ENCODE measurements around the gene GLCE.
"Not testable (repeated sequence)": the region's sequence is repeated elsewhere in the genome, so short reads cannot be mapped to it uniquely, and the experiment has no call there.

The GLCE gene

DNA sequence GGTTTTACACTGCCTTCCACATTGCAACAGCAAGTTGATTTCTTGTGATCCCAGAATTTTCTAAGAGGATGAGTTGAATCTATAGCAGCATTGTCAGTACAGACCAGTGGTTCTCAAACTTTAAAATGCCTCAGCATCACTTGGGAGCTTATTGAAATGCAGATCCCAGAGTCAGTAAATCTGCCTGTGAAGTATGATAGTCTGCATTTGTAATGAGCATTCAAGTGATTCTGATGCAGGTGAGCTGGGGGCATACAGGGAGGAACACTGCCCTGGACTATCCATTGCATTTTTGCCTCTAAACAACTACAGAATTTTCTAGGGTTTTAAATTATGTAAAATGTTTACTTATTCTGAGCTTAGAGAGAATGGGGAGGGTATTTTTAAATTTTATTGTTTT is 110.8 kb downstream of the GLCE start:
- DNase-seq: no peak

- no peak for DNase-seq
Measured at GRCh38 chr15:69272139-69272538, 111.7 kb downstream of the GLCE start.

GRCh38 chr15:69272891-69273290 is 112.5 kb downstream of the GLCE start:
- no peak for DNase-seq

- DNase-seq: no peak
Measured at GRCh38 chr15:69275074-69275670, 114.7 kb downstream of the GLCE start.

DNA sequence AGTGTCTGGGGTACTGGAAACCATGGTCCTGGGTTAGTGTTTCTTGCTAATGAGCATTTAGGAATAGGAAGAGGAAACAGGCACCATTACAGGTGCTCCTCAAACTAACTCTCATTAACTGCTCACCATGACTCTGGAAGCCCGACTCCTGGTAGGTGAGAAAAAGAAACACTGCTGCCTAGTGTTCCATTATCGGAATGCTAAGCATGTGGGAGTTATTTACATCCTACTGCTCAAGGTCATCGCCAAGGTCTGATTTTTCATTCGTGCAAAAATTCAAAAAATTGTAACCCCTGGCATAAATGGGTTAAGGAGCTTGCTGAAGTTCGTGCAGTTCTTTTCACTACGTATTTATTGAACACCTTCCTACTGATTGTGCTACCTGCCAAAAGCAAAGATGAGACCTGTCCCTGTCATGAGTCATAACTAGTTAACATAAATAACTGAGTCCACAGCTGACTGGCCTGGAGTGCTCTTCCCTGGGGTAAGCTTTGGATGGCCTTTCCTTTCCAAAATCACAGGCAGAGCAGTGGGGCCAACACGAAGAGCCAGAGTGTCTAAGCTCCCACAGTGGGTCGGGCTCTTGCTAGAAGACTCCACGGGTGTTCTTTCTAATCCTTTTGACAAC is 115.6 kb downstream of the GLCE start:
- DNase-seq: no peak

- no peak for DNase-seq
Measured at GRCh38 chr15:69277316-69277715, 116.9 kb downstream of the GLCE start.

DNA sequence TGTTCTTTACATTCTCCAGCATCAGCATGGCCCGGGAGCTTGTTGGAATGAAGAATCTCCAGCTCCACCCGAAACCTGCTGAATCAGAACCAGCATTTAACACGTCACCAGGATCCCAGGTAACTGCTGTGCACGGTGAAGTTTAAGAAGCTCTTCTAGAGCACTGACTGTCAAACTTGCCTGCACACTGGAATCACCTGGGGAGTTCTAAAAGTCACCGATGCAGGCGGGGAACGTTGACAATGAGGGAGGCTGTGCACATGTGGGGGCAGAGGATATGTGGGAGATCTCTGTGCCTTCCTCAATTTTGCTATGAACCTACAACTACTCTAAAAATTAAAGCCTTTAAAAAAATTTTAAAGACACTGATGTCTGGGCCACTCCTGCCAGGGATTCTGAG is 119.2 kb downstream of the GLCE start:
- DNase-seq: peak in 1 of 58 donors; percentile 24

- DNase-seq: no peak
Measured at GRCh38 chr15:69280783-69281182, 120.3 kb downstream of the GLCE start.

DNA sequence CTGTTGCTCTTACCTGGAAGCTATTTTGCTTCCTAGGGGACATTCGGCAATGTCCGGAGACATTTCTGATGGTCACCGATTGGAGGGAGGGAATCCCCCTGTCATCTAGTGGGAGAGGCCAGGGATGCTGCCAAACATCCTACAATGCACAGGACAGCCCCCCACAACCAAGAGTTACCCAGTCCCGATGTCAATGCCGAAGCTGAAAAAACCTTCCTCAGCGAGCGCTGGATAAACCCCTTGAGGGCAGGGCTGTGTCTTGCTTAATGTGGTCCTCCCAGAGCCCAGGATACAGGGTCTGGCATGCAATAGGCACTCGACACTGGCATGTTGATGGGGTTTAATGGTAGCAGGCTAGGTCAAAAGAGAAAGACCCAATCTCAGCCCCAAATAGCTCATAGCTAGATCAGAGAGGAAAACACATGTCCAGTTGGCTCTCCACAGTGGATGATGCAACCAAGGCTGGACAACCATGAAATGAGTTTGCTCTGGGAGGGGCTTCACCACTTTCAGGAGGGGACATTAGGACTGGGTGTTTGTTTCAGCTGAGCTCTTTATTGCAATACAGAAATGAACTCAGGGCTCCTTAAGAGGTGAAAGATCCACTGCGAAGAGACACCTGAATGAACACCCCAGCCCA is 121.8 kb downstream of the GLCE start:
- no peak for DNase-seq

GRCh38 chr15:69285834-69286233 is 125.4 kb downstream of the GLCE start:
- no peak for DNase-seq

- no peak for DNase-seq
Measured at GRCh38 chr15:69288011-69288410, 127.6 kb downstream of the GLCE start.

DNA sequence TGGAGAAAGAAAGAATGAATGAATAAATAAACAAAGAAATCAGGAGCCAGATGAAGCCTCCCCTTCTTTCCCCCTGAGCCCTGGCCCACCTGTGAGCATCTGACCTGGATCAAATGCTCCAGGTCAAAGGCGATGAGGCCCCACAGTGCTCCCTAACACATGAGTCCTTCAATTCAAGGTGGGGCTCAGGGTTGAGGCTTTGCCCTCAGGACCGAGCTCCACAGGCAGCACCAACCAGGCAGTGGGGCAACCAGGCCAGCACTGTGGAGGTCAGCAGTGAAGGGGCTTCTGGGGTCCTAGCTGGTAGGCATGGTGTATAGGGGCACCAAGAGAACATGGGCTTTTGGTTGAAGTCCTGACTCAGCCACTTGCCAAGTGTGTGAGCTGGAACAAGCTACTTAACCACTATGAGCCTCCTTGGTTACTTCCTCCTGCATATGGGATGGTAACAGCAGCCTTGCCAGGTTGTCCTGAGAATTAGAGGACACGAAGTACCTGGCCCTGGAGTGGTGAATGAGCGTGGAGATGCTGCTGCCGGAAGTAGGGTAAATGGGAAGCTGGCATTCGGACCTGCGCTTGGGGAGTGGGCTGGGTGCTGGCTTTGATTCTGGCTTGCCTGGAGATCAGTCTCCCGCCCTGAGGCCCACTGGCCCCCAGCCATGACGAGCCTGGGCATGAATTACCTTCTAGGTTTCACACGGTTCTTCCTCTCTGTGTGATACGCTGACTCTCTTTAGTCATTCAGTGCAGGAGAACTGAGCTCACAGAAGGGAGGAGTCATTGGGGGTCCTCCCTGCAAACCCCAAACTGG is 128.3 kb downstream of the GLCE start:
- no peak for DNase-seq

DNA sequence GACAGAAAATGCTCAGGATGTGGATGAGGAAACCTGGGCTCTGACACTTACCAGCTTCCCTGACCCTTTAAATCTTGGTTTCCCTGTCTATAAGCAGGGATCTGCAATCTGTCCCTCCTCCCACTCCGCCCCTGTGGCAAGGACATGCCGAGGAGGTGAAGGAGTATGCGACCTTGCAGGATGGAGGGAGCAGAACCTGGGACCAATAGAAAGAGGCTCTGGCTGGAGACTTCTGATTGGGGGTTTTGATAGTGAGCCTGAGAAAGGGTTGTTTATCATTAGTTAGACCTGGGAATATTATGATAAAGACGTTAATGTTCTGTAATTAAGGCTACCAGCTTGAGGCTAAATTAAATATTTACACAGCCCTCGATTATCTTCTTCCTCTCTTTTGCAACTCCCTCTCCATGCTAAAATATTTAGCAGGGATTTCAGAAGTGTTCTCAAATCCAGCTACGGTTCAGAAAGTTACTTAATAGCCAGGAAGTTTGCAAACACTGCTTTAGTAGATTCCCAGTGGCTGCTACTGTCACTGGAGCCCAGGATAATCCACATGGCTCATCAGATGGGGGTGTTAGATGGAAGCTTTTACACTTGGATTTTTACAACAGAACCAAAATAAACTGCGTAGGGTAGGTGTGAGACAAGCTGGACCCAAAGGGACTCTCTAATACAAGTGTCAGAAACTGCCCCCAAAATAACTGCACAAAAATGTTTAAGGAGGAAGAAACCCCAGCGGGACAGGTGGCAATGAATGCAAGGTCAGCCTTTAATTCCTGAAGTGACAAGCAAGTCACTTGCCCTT is 129.1 kb downstream of the GLCE start:
- DNase-seq: no peak

DNA sequence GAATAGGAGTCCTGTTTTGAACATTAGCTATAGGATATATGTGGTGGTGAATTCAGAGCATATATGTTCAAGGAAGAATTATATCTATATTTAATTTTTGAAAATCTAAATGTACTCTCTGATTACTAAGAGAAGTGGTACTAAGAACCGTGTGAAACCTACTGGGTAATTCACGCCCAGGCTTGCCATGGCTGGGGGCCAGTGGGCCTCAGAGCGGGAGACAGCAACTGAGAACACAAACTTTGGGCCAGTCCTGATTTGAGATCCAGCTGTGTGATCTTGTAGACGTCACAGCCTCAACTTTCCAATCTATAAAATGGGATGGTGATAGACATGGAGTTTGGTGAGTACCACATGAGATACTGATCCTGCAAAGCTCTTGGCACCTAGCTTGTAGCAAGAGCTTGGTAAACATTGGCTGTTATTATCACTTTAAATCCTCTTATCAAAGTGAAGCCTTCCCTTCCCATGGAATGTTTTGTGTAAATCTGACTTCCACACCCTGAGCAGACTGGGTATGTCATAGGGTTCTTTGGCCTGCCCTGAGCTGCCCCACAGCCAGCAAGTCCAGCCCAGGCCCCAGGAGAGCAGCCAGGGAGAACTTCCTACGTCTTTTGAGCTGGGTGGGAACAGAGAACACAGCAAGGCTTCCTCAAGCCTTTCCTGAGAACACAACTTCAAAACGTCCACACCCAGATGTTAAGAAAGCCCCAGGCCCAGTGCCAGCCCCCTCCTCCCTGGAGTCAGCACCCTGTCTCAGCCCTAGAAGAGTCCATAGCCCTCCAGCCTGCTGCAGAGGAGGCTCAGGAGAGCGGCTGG is 130.1 kb downstream of the GLCE start:
- no peak for DNase-seq

DNA sequence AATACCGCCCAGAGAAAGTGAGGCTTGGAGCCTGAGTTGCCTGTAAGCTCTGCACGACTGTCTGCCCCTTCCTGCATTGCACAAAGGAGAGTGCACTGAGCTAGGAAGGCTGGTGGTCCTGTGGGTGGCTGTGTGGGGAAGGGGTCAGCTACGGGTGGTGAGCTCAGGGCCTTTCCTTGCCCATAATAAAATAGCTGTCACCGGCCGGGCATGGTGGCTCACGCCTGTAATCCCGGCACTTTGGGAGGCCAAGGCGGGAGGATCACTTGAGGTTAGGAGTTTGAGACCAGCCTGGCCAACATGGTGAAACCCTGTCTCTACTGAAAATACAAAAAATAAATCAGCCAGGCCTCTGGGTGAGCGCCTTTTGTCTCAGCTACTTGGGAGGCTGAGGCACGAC is 131.2 kb downstream of the GLCE start:
- not testable (repeated sequence) for DNase-seq

DNA sequence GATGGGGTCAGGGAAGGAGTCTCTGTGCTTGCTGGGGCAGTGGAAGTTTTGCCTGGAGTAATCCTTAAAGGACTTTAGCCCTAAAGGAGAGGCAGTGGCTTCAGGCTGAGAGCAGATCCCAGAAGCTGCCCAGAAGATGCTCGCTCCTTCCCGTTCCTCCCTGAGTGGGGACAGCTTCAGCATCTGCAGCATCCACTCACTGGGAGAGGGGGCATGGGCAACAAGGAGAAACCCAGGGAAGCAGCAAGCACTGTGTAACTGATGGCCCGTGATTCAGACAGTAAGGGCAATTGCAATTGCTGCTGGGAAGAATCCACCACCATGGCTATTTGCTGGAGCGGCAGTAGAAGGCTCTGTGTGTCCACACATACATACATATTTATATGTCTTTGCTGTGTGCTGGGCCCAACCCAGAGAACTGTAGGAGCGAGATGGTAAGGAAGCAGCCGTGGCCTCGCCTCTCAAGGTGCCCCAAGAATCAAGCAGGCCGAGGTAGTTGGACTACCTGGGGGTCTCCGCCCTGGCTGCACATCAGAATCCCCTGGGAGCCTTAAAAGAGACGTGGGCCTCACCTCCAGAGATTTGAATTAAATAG is 132.5 kb downstream of the GLCE start:
- DNase-seq: no peak

- DNase-seq: no peak
Measured at GRCh38 chr15:69293741-69294615, 133.5 kb downstream of the GLCE start.

- DNase-seq: no peak
Measured at GRCh38 chr15:69296606-69297005, 136.2 kb downstream of the GLCE start.

Data from anterior cingulate cortex (tissue), 58 donors.